ENCODE data around the gene KRTAP20-4.

KRTAP20-4 gene

DNA sequence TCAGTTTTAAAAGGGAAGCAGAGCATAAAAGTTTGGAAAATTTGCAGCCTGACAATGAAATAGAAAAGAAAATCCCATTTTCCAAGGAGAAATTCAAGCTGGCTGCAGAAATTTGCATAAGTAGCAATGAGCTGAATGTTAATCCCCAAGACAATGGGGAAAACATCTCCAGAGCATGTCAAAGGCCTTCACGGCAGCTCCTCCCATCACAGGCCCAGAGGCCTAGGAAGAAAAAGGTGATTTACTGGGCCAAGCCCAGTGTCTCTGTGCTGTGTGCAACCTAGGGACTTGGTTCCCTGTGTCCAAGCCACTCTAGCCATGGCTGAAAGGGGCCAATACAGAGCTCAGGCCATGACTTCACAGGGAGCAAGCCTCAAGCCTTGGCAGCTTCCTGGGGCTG, 48.3 kb downstream of the KRTAP20-4 start:
- DNase-seq: no peak

All from activated CD4-positive, CD25-positive, alpha-beta regulatory T cell treated with anti-CD3 and anti-CD28 coated beads, Interleukin-2, amount 50 U/mL, for 72 hours (primary cell).